ENCODE results near the gene RPP40.
A peak's percentile ranks its signal among the peaks of the same experiment; 100 is the strongest.

GRCh38 chr6:5003604-5004372 is at the start of gene RPP40:
- TF ChIP-seq CTCF (IDR thresholded peaks at IDR 0.05) (peak; percentile 82), POLR2AphosphoS5 (IDR thresholded peaks at IDR 0.05; ENCODE audit: low read depth, low read length) (peak; percentile 64), EZH2phosphoT487 (IDR thresholded peaks at IDR 0.05; ENCODE audit: borderline replicate concordance, low read depth) (no peak), IRF3 (IDR thresholded peaks at IDR 0.05; ENCODE audit: low read depth, low read length) (no peak)

All from SK-N-SH (cell line).